NCI-H774 (cell line): ENCODE results near the gene MTMR3.

ENCODE experiments used
- DNase-seq: peaks from one replicate; lab custom pipeline; 2025; lab: John Stamatoyannopoulos, UW

Gene MTMR3

GRCh38 chr22:30028731-30029130 lies 145.8 kb downstream of the MTMR3 start:
- DNase-seq: no peak

GRCh38 chr22:30029512-30029911 lies 146.5 kb downstream of the MTMR3 start:
- DNase-seq: no peak

DNA sequence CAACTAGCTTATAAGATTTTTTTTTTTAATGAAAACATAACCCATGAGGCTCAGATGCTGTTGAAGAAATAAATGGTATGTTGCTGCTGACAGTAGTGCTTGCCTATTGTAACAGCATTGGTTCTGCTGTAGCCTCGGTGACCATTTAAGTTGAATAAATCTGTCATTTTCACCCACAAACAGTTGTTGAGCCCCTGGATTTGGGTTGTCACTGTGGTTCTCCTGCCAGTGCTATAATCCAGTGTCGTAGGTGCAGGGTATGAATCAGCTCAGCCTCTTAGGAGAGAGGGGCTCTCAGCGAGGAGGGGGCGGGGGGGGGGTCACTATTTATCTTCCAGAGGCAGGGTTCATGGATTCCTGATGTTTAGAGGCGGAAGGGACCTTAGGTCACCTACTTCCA lies 147.4 kb downstream of the MTMR3 start:
- DNase-seq: no peak

- no peak for DNase-seq
Observed at GRCh38 chr22:30031328-30031727, 148.4 kb downstream of the MTMR3 start.

GRCh38 chr22:30031764-30032455 lies 148.9 kb downstream of the MTMR3 start:
- DNase-seq: no peak

GRCh38 chr22:30033137-30033536 lies 150.2 kb downstream of the MTMR3 start:
- DNase-seq: no peak

DNA sequence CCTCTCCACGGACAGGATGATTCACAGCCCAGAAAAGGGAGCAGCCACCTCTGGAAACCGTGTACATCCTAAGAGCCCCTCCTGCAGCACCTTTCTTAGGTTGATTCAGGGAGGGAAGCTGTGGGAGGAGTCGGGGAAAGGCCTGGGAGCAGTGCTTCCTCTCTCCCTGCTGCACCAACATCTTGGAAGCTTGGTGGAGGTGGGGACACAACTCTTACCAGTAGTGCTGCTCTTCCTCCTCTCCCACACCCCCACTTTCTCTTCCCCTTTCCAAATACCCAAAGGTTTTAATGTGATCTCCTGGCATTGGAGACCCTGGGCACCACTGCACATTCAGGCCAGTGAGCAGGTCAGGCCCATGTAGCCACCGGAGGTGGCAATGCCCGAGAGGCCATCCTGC lies 150.9 kb downstream of the MTMR3 start:
- DNase-seq: no peak

- DNase-seq: no peak
Observed at GRCh38 chr22:30036656-30037055, 153.7 kb downstream of the MTMR3 start.

- DNase-seq: no peak
Observed at GRCh38 chr22:30038219-30038618, 155.2 kb downstream of the MTMR3 start.

DNA sequence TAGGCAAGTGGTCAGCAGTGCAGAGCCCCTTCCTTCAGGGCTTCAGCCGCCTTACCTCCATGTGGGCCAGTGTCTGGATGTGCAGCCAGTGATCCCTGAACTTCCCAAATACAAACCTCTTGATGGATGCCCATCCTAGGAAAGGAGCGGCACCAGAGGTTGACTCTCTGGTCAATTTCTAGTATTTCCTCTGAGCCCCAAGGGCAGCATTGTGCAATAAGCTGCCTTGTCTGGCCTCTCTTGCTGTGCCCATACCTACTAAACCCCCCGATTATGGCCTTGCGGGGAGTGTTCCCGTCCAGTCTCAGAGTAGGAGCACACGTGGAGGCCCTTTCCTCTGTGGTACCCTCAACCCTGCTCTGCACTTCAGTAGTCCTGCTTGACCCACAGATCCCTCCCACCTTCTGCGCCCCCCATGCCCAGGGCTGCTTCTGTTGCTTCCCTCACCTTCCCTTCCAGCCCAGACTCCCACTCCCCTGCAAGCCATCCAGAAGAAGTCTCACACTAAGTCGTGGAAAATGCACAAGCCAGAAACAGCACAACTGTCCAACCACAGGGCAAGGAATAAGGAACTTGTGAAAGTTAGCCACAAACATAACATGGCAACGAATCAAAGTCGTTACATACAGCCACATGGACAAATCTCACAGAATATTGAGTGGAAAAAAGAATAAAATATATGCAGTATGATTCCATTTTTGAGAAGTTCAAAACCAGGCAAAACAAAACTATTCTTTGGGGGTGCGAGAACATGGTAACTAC lies 157.7 kb downstream of the MTMR3 start:
- DNase-seq: no peak

DNA sequence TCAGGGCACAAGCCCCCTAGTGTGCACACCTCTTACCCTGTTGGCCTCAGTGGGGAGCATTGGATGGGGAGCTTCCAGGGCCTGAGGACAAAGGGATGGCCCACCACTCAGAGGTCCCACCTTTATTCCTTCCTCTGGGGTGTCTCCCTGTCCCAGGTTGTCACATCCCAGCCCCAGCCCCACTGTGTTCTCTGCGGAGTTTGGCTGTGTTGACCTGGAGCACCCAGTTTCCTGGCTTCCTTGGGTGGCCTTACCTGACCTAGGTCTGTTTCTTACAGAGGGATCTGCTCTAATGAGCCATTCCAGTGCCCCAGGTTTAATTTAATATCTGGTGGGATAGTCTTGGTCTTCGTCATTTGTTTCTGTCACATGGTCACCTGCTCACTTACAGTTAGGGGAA lies 158.5 kb downstream of the MTMR3 start:
- DNase-seq: no peak

DNA sequence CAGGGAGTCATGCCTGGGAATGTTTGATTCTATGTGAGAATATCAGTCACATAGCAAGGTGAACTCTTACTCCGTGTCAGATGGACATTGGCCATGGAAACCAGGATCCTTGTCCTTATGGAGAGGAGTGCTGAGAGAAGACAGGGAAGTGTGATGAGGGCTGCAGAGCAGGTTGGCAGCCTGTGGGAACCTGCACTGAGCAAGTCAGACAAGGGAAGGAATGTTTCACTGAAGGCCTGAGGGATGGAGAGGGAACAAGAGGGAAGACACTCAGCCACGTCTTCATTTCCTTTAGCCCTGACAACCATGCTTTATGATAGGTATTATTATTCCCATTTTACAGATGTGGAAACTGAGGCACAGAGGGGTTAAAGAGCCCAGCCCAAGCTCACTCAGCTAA lies 158.9 kb downstream of the MTMR3 start:
- no peak for DNase-seq

- no peak for DNase-seq
Observed at GRCh38 chr22:30043161-30043560, 160.2 kb downstream of the MTMR3 start.

DNA sequence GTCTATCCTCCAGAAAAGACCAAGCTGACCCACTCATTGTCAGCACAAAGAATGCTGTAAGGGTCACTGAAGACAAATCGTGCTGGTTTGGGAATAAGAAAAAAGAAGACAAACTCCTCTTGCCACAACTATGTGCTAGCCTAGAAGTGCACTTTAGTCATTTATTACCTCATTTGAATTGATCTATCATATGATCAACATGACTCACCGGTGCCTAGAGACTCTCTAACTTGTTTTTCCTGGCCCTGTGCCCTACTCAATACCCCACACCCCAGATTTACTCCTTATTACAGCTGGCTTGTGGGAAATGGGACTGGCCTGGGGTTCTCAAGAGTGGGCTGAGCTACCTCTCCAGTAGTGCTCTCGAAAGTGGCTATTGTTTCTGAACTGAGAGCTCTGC lies 161.4 kb downstream of the MTMR3 start:
- no peak for DNase-seq

DNA sequence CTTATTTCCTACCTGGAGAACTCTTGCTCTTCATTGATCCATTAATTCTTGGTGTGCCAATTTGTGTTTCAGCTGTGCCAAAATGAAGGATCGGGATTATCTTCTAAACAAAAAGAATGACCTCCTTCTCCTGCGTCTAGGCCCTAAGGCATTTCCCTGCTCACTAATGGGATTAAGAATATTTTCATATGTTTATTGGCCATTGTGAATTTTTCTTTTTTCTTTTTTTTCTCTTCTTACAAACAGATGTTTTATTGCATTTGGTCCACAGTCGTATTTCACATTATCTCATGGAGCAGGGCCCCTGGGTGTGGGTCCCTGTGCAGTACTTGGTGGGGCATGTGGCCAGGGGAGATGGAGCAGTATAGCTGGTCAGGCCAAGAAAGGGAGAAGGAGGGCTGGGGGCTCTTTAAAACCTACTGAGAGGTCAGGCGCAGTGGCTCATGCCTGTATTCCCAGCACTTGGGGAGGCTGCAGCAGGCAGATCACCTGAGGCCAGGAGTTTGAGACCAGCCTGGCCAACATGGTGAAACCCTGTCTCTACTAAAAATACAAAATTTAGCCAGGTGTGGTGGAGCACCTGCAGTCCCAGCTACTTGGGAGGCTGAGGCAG lies 162.0 kb downstream of the MTMR3 start:
- DNase-seq: no peak

GRCh38 chr22:30045494-30045887 lies 162.5 kb downstream of the MTMR3 start:
- DNase-seq: no peak

- no peak for DNase-seq
Observed at GRCh38 chr22:30045901-30046715, 163.1 kb downstream of the MTMR3 start.

DNA sequence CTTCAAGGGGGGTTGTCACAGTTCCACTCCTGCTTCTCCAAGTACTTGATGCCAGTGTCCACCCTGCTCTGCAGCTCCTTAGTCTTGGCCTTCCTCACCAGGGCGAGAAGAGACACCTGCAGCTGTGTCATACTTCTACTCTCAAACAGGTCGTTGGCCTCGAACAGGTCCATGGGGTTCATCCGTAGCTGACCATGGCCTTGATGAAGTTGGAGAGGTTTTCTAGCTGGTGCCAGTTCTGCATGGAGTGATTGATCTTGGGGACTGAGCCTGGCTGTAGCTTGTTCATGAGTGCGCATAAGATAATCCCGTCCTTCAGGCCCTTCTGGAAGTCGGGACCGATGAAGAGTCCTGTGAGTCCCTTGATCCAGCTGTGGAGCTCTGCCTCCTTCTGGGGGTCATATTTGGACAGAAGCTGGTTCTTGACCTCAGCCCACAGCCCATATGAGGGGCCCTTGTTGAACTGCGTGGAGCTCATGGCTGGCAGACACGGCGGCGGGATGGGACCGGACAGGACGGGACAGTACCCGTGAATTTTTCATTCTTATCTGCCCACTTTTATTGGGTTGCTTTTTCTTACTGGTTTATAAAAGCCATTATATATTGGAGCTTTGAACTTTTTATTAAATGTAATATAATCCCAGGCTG lies 163.9 kb downstream of the MTMR3 start:
- no peak for DNase-seq

DNA sequence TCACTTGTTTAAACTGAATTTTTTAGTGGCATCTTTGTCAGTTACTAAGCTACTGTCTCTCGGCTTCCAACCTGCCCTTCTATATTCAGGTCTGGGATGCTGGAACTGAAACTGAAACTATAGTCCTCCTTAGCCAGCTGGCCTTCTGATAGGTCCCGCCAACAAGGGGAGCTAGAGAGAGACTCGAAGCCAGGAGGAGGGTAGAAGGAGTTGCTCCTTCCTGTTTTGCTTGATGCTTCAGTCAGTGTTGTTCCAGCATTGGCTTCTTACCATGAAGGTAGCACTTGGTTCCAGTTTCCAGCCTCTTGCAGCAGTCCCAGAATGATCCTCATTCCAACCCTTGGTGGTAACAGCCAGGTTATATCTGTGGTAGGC lies 164.4 kb downstream of the MTMR3 start:
- DNase-seq: no peak

GRCh38 chr22:30048681-30049080 lies 165.7 kb downstream of the MTMR3 start:
- DNase-seq: no peak

DNA sequence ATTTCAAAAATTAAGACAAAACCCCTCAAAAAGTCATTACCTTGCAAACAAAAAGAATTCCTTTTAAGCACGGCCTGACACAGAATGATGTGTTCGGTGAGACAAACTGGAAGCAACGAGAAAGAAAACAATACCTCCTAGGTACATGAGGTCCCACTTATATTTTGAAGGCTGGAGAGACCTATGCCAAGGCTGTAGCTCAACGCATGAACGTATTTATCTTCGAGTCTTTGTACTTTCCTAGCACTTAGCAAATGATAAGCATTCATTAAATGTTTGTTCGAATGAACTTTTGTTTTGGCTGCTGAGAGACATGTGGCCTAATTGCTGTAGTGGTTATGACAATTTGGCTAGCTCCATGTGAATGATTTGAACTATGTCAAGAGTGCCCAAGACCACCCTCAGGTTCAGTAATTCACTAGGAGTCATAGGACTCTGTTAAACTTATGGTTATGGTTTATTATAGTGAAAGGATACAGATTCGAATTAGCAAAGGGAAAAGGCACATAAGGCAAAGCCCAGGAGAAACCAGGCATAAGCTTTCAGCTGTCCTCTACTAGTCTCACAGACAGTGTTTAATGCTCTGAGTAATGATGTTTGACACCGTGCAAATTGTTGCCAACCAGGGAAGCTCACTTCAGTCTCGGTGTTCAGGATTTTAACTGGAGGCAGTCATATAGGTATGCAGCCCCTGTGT lies 171.2 kb downstream of the MTMR3 start:
- DNase-seq: no peak

GRCh38 chr22:30054764-30055069 lies 171.7 kb downstream of the MTMR3 start:
- DNase-seq: no peak
